Ascending aorta (tissue), 2 donors: Measurements from ENCODE around the gene MED16. TPM values are rescaled to one million over a fixed set of nuclear protein-coding genes. Genes with fewer than 3 reads are reported as not detected.

Experiments used
- DNase-seq, 2 donors: peaks; one replicate each; pipeline ENCODE4 v3.0.0-alpha.2; 2019; ENCODE audit warnings: low spot score in 2 of 2
- H3K27ac ChIP-seq, 2 donors: fragments of 200-600 bp; sonication (generic); one replicate each; pipeline ENCODE4 v1.5.1; 2016 to 2017; ENCODE audit warnings: mild to moderate bottlenecking in 1 of 2
- H3K27me3 ChIP-seq: fragments of 200-600 bp; sonication (generic); one replicate; pipeline ENCODE4 v1.5.1; 2017
- H3K36me3 ChIP-seq, 2 donors: fragments of 200-600 bp; sonication (generic); one replicate each; pipeline ENCODE4 v1.5.1; 2016
- H3K4me1 ChIP-seq, 2 donors: fragments of 200-600 bp; sonication (generic); one replicate each; pipeline ENCODE4 v1.5.1; 2016 to 2017; ENCODE audit warnings: mild to moderate bottlenecking in 1 of 2
- H3K4me3 ChIP-seq, 2 donors: fragments of 200-600 bp; sonication (generic); one replicate each; pipeline ENCODE4 v1.5.1; 2016 to 2017; ENCODE audit warnings: mild to moderate bottlenecking in 1 of 2
- H3K9me3 ChIP-seq, 2 donors: fragments of 200-600 bp; sonication (generic); one replicate each; pipeline ENCODE4 v1.5.1; 2016
- CTCF ChIP-seq, 3 experiments: fragments of 200-600 bp in 2 of 3; fragments of 450-650 bp in 1 of 3; sonication (generic) in 2 of 3; IDR thresholded peaks; one replicate each; pipeline ENCODE4 v1.5.1; 2016 to 2019; ENCODE audit warnings: antibody characterized with exemption in 3 of 3, mild to moderate bottlenecking in 1 of 3, moderate library complexity in 1 of 3
- intact Hi-C: fragments of 100-400 bp; cut with DNase I; formaldehyde crosslinking; loops from one replicate; pipeline ENCODE4 v1.15.1; 2023
- total RNA-seq: library from RNA; depleted of rRNA; stranded (reverse); fragments of >200 nt; gene quantifications from one replicate; pipeline ENCODE4 v1.1.0, GENCODE V29; 2016

MED16 gene
- total RNA-seq, 1 donor from 2014 or later: 73.2 TPM

DNA sequence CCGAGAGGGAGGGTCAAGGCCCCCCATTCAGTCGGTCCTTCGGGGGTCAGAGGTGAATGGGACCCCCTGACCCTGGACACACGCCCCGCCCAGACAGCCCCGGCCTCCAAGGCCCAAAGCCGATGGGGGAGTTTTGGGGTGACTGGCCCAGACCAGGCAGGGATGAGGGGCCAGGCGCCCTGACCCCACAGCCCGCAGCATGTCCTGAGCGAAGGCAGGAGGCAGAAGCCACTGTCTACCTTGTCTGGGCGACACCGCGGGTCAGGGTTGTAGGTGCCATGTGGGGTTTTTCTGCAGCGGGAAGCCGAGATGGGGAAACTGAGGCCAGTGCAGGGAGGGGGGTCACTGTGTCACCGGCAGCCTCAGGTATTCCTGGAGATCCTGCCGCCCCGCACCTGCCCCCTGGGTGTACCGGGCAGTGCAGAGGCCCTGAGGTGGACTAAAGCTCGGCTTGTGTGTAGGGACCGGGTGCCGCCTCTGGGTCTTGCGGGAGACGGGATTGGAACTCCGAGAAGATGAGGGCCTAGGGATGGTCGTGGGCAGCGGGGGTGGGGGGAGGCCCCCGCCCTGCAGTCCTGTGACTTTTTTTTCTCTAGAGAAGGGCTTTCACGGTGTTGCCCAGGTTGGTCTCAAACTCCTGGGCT is 41.3 kb upstream of the MED16 start:
- Histone ChIP-seq H3K36me3 (no peaks in the 10 kb centered on the region), H3K27ac (peak overlapping the region; percentile 68 to 90), H3K4me1 (peaks cover 14 to 26% of the 10 kb centered on the region in 2 donors), H3K9me3 (no peaks in the 10 kb centered on the region), H3K4me3 (peak overlapping the region in 1 of 2 donors; percentile 3), H3K27me3 (no peaks in the 10 kb centered on the region)
- intact Hi-C loops: no loop called here
- no peak for TF ChIP-seq CTCF (IDR thresholded peaks at IDR 0.05)
- DNase-seq: no peak

- DNase-seq: no peak
- intact Hi-C loops: no loop called here
- peaks cover 14 to 26% of the 10 kb centered on the region in 2 donors for H3K4me1 ChIP-seq
- peak overlapping the region in 1 of 2 donors; percentile 90 for H3K27ac ChIP-seq
- H3K27me3 ChIP-seq: no peaks in the 10 kb centered on the region
- H3K9me3 ChIP-seq: no peaks in the 10 kb centered on the region
- H3K36me3 ChIP-seq: no peaks in the 10 kb centered on the region
- TF ChIP-seq CTCF (IDR thresholded peaks at IDR 0.05): no peak
- peak overlapping the region in 1 of 2 donors; percentile 23 for H3K4me3 ChIP-seq
These were observed 40.5 kb upstream of the MED16 start for GRCh38 chr19:933553-933882.

DNA sequence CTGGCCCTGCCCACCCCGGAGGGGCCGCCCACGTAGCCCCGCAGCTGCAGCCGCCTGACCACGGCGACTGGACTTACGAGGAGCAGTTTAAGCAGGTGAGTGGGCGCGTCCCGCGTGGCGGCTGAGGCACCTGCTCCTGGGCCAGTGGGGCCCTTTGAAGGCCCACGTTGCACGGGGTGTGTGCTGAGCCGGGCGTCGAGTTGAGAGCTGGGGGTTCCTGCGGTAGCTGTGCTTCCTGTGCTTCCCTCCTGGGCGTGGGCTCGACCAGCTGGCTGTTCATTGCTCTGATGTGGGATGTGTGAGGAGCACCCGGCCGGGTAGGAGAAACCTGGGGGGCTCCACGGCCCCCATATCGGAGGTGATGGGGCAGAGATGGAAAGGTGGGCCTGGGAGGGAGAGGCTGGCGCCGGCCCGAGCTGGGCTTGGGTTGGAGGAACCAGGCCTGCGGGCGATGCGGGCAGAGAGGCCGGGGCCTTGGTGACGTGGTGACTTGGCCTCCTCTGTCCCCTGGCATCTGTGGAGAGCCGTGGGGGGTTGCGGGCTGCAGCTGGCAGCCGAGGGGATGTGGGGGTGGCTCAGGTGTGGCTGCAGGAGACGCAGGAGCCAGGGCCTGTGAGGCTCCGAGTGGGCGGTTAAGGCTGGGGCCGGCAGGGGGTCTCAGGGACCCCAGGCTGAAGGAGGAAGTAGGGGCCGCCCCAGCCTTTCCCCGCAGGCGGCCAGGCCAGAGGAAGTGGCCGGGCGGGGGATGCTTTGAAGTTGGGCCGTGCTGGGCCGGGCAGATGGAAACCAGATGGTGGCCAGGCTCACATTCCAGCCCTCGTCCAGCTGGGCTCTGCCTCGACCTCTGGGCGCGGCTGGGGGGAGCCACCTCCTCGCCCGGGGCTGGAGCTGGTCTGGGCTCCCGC is 39.9 kb upstream of the MED16 start:
- H3K9me3 ChIP-seq: no peaks in the 10 kb centered on the region
- H3K4me1 ChIP-seq: peaks cover 14 to 26% of the 10 kb centered on the region in 2 donors
- H3K36me3 ChIP-seq: no peaks in the 10 kb centered on the region
- intact Hi-C loops: no loop called here
- H3K27ac ChIP-seq: peak overlapping the region in 1 of 2 donors; percentile 90
- TF ChIP-seq CTCF (IDR thresholded peaks at IDR 0.05): no peak
- DNase-seq: peak in 1 of 2 donors; percentile 75
- peak overlapping the region in 1 of 2 donors; percentile 23 for H3K4me3 ChIP-seq
- H3K27me3 ChIP-seq: no peaks in the 10 kb centered on the region

GRCh38 chr19:931860-932647 is 39.1 kb upstream of the MED16 start:
- no peak for TF ChIP-seq CTCF (IDR thresholded peaks at IDR 0.05)
- H3K27ac ChIP-seq: peak overlapping the region in 1 of 2 donors; percentile 90
- no peak for DNase-seq
- intact Hi-C loops: no loop called here
- peak overlapping the region in 1 of 2 donors; percentile 23 for H3K4me3 ChIP-seq
- H3K9me3 ChIP-seq: no peaks in the 10 kb centered on the region
- no peaks in the 10 kb centered on the region for H3K36me3 ChIP-seq
- no peaks in the 10 kb centered on the region for H3K27me3 ChIP-seq
- H3K4me1 ChIP-seq: peaks cover 14 to 32% of the 10 kb centered on the region in 2 donors

- H3K27me3 ChIP-seq: no peaks in the 10 kb centered on the region
- TF ChIP-seq CTCF (IDR thresholded peaks at IDR 0.05): no peak
- DNase-seq: no peak
- intact Hi-C loops: loop anchor here (10.0 kb wide), 2 partner anchors 285 to 315 kb away; partner anchors contain the start of genes ATP5F1D and MIDN
- H3K36me3 ChIP-seq: no peaks in the 10 kb centered on the region
- H3K27ac ChIP-seq: no peak overlapping the region
- no peaks in the 10 kb centered on the region for H3K9me3 ChIP-seq
- peaks cover 17 to 29% of the 10 kb centered on the region in 2 donors for H3K4me1 ChIP-seq
- no peak overlapping the region for H3K4me3 ChIP-seq
These were observed 36.9 kb upstream of the MED16 start for GRCh38 chr19:929891-930258.
